IMR-90 (cell line): ENCODE data around the gene NAPSA. TPM values are rescaled to one million over a fixed set of nuclear protein-coding genes. Genes with fewer than 3 reads are reported as not detected.

Experiments
- ATAC-seq: fragments of 200-7000 bp; cut with Tn5 transposase; 2 replicates; pipeline ENCODE4 v1.9.1; 2020; ENCODE audit warnings: low read depth, mild to moderate bottlenecking, moderate library complexity
- BruUV-seq: library from RNA; stranded (reverse); fragments of 400-500 nt; replicated peaks from 2 replicates; lab custom pipeline; 2021; lab: Mats Ljungman, UMichigan
- CTCF ChIA-PET: fragments of 300-600 bp; formaldehyde crosslinking; extraction: SDS; loops from one replicate; lab custom pipeline; 2021; ENCODE audit warnings: antibody characterized with exemption; lab: Yijun Ruan, JAX
- POLR2A ChIA-PET: fragments of 300-600 bp; sonication (Branson Sonifier 250); formaldehyde crosslinking; loops from one replicate; lab custom pipeline; 2022; ENCODE audit warnings: antibody characterized with exemption; ENCODE audit not compliant: unreplicated experiment; lab: Charles Lee
- DNase-seq: peaks from one replicate; pipeline ENCODE4 v3.0.0; 2013
- H2AFZ ChIP-seq: replicated peaks from 2 replicates; pipeline ENCODE3; 2013; ENCODE audit warnings: low read length, mild to moderate bottlenecking; ENCODE audit not compliant: poor library complexity
- H2AK5ac ChIP-seq: 2 replicates; pipeline ENCODE4 v1.6.1; 2013; ENCODE audit warnings: low read depth, low read length, inconsistent platforms
- H2AK9ac ChIP-seq: replicated peaks from 2 replicates; pipeline ENCODE3; 2013; ENCODE audit warnings: mild to moderate bottlenecking, low read depth, low read length, moderate library complexity; ENCODE audit not compliant: poor library complexity
- H2BK120ac ChIP-seq: 2 replicates; pipeline ENCODE4 v1.6.1; 2013; ENCODE audit warnings: low read depth, low read length, inconsistent platforms
- H2BK15ac ChIP-seq: 3 replicates; pipeline ENCODE4 v1.6.1; 2013; ENCODE audit warnings: low read depth, low read length, inconsistent platforms
- H2BK20ac ChIP-seq: 2 replicates; pipeline ENCODE4 v1.6.1; 2013; ENCODE audit warnings: low read depth, mild to moderate bottlenecking, inconsistent platforms, low read length, moderate library complexity
- H2BK5ac ChIP-seq: 2 replicates; pipeline ENCODE4 v1.6.1; 2013; ENCODE audit warnings: mild to moderate bottlenecking, low read depth, low read length, inconsistent platforms; ENCODE audit not compliant: poor library complexity, severe bottlenecking
- H3K14ac ChIP-seq: replicated peaks from 2 replicates; pipeline ENCODE4 v1.6.1; 2013; ENCODE audit warnings: low read depth, low read length, inconsistent platforms
- H3K18ac ChIP-seq: 2 replicates; pipeline ENCODE4 v1.6.1; 2013; ENCODE audit warnings: low read depth, low read length, control low read depth
- H3K23ac ChIP-seq: 2 replicates; pipeline ENCODE4 v1.6.1; 2013; ENCODE audit warnings: low read depth, low read length, inconsistent platforms
- H3K27ac ChIP-seq: 2 replicates; pipeline ENCODE4 v1.5.1; 2013; ENCODE audit warnings: mild to moderate bottlenecking, control low read depth, low read length; ENCODE audit not compliant: insufficient read depth
- H3K27me3 ChIP-seq: 2 replicates; pipeline ENCODE4 v1.6.1; 2013; ENCODE audit warnings: low read length; ENCODE audit not compliant: control insufficient read depth, insufficient read depth
- H3K36me3 ChIP-seq: 2 replicates; pipeline ENCODE4 v1.6.1; 2013; ENCODE audit warnings: low read length, mixed read lengths; ENCODE audit not compliant: control insufficient read depth, insufficient read depth
- H3K4ac ChIP-seq: 2 replicates; pipeline ENCODE4 v1.6.1; 2013; ENCODE audit warnings: low read depth, low read length, inconsistent platforms
- H3K4me1 ChIP-seq: 2 replicates; pipeline ENCODE4 v1.6.1; 2013; ENCODE audit warnings: low read length, mixed read lengths; ENCODE audit not compliant: control insufficient read depth, insufficient read depth
- H3K4me2 ChIP-seq: 2 replicates; pipeline ENCODE4 v1.6.1; 2013; ENCODE audit warnings: low read depth, mild to moderate bottlenecking, control low read depth, low read length, moderate library complexity
- H3K4me3 ChIP-seq: 2 replicates; pipeline ENCODE4 v1.5.1; 2013; ENCODE audit warnings: low read depth, mild to moderate bottlenecking, control low read depth, low read length, moderate library complexity; ENCODE audit not compliant: insufficient read depth
- H3K56ac ChIP-seq: 2 replicates; pipeline ENCODE4 v1.6.1; 2013; ENCODE audit warnings: low read length, inconsistent platforms; ENCODE audit not compliant: insufficient read depth; ENCODE audit errors: extremely low read depth
- H3K79me1 ChIP-seq, 2 experiments: 2 replicates each; pipeline ENCODE4 v1.6.1; 2013; ENCODE audit warnings: low read length in 2 of 2, inconsistent platforms in 1 of 2, low read depth in 1 of 2
- H3K9ac ChIP-seq: 2 replicates; pipeline ENCODE4 v1.6.1; 2013; ENCODE audit warnings: low read depth, low read length, control low read depth
- H3K9me1 ChIP-seq: 2 replicates; pipeline ENCODE4 v1.6.1; 2013; ENCODE audit warnings: low read length, inconsistent platforms; ENCODE audit not compliant: insufficient read depth
- H3K9me3 ChIP-seq: 2 replicates; pipeline ENCODE4 v1.6.1; 2013; ENCODE audit warnings: low read length; ENCODE audit not compliant: control insufficient read depth, insufficient read depth
- H4K20me1 ChIP-seq: 2 replicates; pipeline ENCODE4 v1.6.1; 2013; ENCODE audit warnings: low read length, inconsistent platforms; ENCODE audit not compliant: insufficient read depth
- H4K5ac ChIP-seq: 2 replicates; pipeline ENCODE4 v1.6.1; 2013; ENCODE audit warnings: mild to moderate bottlenecking, low read depth, low read length, control low read depth
- H4K8ac ChIP-seq, 2 experiments: 2 replicates each; pipeline ENCODE4 v1.6.1; 2013; ENCODE audit warnings: low read depth in 2 of 2, low read length in 2 of 2, control low read depth in 1 of 2, inconsistent platforms in 1 of 2
- H4K91ac ChIP-seq: 2 replicates; pipeline ENCODE4 v1.6.1; 2013; ENCODE audit warnings: low read depth, low read length, inconsistent platforms; ENCODE audit not compliant: insufficient read depth
- BHLHE40 ChIP-seq: fragments of 150-350 bp; IDR thresholded peaks from 2 replicates; pipeline ENCODE4 v1.6.1; 2016; ENCODE audit warnings: mild to moderate bottlenecking, low read depth, low read length
- CEBPB ChIP-seq: IDR thresholded peaks from 2 replicates; pipeline ENCODE4 v1.6.1; 2012; ENCODE audit warnings: low read depth, low read length, improper control_type of control experiment
- CHD1 ChIP-seq: IDR thresholded peaks from 2 replicates; pipeline ENCODE4 v1.6.1; 2012; ENCODE audit warnings: low read depth, low read length, improper control_type of control experiment
- CTCF ChIP-seq: conservative IDR thresholded peaks from 2 replicates; pipeline ENCODE4 v1.5.1; 2012; ENCODE audit warnings: mild to moderate bottlenecking, low read depth, low read length, improper control_type of control experiment
- FOS ChIP-seq: fragments of 150-350 bp; IDR thresholded peaks from 2 replicates; pipeline ENCODE4 v1.6.1; 2016; ENCODE audit warnings: low read depth, low read length
- MAFK ChIP-seq: IDR thresholded peaks from 2 replicates; pipeline ENCODE4 v1.6.1; 2012; ENCODE audit warnings: low read depth, low read length, improper control_type of control experiment
- MAZ ChIP-seq: IDR thresholded peaks from 2 replicates; pipeline ENCODE4 v1.6.1; 2012; ENCODE audit warnings: low read depth, mild to moderate bottlenecking, low read length, improper control_type of control experiment, moderate library complexity, borderline replicate concordance
- MXI1 ChIP-seq: IDR thresholded peaks from 2 replicates; pipeline ENCODE4 v1.6.1; 2012; ENCODE audit warnings: low read depth, mild to moderate bottlenecking, low read length, moderate library complexity, borderline replicate concordance
- NFE2L2 ChIP-seq: fragments of 150-350 bp; IDR thresholded peaks from 2 replicates; pipeline ENCODE4 v1.6.1; 2016; ENCODE audit warnings: low read depth, mild to moderate bottlenecking, low read length
- POLR2A ChIP-seq: IDR thresholded peaks from 2 replicates; pipeline ENCODE4 v1.6.1; 2012; ENCODE audit warnings: mild to moderate bottlenecking, low read depth, low read length
- RAD21 ChIP-seq: IDR thresholded peaks from 2 replicates; pipeline ENCODE4 v1.6.1; 2012; ENCODE audit warnings: low read length, improper control_type of control experiment
- RCOR1 ChIP-seq: IDR thresholded peaks from 2 replicates; pipeline ENCODE4 v1.6.1; 2012; ENCODE audit warnings: mild to moderate bottlenecking, low read length, improper control_type of control experiment; ENCODE audit not compliant: insufficient replicate concordance
- RFX5 ChIP-seq: IDR thresholded peaks from 2 replicates; pipeline ENCODE4 v1.8.0; 2012; ENCODE audit warnings: low read depth, mild to moderate bottlenecking, low read length, moderate library complexity
- SMC3 ChIP-seq: fragments of 150-350 bp; IDR thresholded peaks from 2 replicates; pipeline ENCODE4 v1.6.1; 2016; ENCODE audit warnings: low read depth, mild to moderate bottlenecking, antibody characterized with exemption, low read length, moderate library complexity
- WGBS, 2 experiments: methylation state at CpG; one replicate each; pipeline versions ENCODE4 v1.1.5 to v1.1.7; 2013; ENCODE audit warnings: missing lambda C conversion rate in 2 of 2; ENCODE audit not compliant: insufficient read length in 1 of 2; ENCODE audit errors: extremely low coverage in 2 of 2; 5-methylcytosine and 5-hydroxymethylcytosine counted together
- dilution Hi-C: fragments of 300-500 bp; cut with HindIII; formaldehyde crosslinking; loops from one replicate; pipeline ENCODE4 v1.14.3; 2018; ENCODE audit warnings: low sequenced_read_pairs; ENCODE audit not compliant: unreplicated experiment
- in situ Hi-C: fragments of 300-500 bp; cut with MboI; formaldehyde crosslinking; loops from 3 replicates; pipeline ENCODE4 v1.14.3; 2019; ENCODE audit warnings: low sequenced_read_pairs, inconsistent platforms, mixed read lengths
- intact Hi-C: fragments of 100-400 bp; cut with micrococcal nuclease; formaldehyde crosslinking; loops from 2 replicates; pipeline ENCODE4 v1.10.0; 2022
- polyA plus RNA-seq, 3 experiments: library from polyadenylated mRNA; depleted of rRNA; stranded (reverse); fragments of >200 nt; gene quantifications; 2 replicates each; pipeline ENCODE4 v1.2.3, GENCODE V29; 2012; ENCODE audit warnings: low replicate concordance in 1 of 3
- total RNA-seq: library from RNA; depleted of rRNA; stranded (reverse); fragments of >200 nt; gene quantifications from 2 replicates; pipeline ENCODE4 v1.2.3, GENCODE V29; 2012
- TF ChIP-seq, protein P1 (sequence below): fragments of 150-350 bp; IDR thresholded peaks from 2 replicates; pipeline ENCODE4 v1.6.1; 2017; ENCODE audit warnings: mild to moderate bottlenecking, antibody characterized with exemption, low read length, low read depth
- TF ChIP-seq, protein P2 (sequence below): fragments of 150-350 bp; IDR thresholded peaks from 2 replicates; pipeline ENCODE4 v1.6.1; 2016; ENCODE audit warnings: low read depth, mild to moderate bottlenecking, low read length, moderate library complexity, borderline replicate concordance

NAPSA gene
- total and polyA plus RNA-seq, 2 of the 4 experiments (the other 2 are of a cell fraction): 0.39 TPM; not detected in 1

DNA sequence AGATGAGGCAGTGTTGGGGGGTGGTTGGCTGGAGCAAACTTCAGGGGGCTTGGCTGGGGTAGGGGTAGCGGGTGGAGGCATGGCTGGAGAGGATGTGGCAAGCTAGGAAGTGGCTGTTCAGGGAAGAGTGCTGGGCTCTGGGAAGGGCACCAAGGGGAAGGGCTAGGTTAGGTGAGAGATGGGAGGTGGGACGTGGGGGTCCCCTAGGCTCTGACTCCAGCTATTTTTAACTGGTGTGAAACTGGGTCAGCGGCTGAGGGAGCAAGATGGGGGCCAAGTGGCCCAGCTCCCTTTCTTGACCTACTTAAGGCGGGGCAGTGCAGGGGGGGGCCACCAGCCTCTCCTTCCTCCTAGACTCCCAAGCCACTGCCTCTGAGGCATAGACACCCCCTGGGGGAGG lies 43.6 kb downstream of the NAPSA start:
- dilution Hi-C loops (no loop called here), intact Hi-C loops (no loop called here), in situ Hi-C loops (no loop called here)
- no peak overlapping the region for H4K8ac ChIP-seq
- ATAC-seq: no peak
- no peak overlapping the region for H3K23ac ChIP-seq
- H3K4ac ChIP-seq: no peak overlapping the region
- H3K27me3 ChIP-seq: peaks cover 2% of the 10 kb centered on the region
- H3K4me3 ChIP-seq: no peak overlapping the region
- H3K79me1 ChIP-seq: no peaks in the 10 kb centered on the region
- H3K9me3 ChIP-seq: no peaks in the 10 kb centered on the region
- H3K36me3 ChIP-seq: no peaks in the 10 kb centered on the region
- H3K4me1 ChIP-seq: no peaks in the 10 kb centered on the region
- H2AK9ac ChIP-seq: no peak overlapping the region
- H2BK5ac ChIP-seq: no peak overlapping the region
- no peaks in the 10 kb centered on the region for H3K9me1 ChIP-seq
- no CpG with 5 or more reads among the region's 4 CpGs for WGBS, 2 experiments
- H2AK5ac ChIP-seq: no peak overlapping the region
- TF ChIP-seq RCOR1: no peak
- no peak for TF ChIP-seq MXI1
- TF ChIP-seq FOS: no peak
- TF ChIP-seq POLR2A: no peak
- TF ChIP-seq, protein P1, sequence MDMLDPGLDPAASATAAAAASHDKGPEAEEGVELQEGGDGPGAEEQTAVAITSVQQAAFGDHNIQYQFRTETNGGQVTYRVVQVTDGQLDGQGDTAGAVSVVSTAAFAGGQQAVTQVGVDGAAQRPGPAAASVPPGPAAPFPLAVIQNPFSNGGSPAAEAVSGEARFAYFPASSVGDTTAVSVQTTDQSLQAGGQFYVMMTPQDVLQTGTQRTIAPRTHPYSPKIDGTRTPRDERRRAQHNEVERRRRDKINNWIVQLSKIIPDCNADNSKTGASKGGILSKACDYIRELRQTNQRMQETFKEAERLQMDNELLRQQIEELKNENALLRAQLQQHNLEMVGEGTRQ: no peak
- no peak for TF ChIP-seq CHD1
- no peak for TF ChIP-seq BHLHE40
- no peak for TF ChIP-seq MAFK
- TF ChIP-seq RFX5: no peak
- TF ChIP-seq, protein P2, sequence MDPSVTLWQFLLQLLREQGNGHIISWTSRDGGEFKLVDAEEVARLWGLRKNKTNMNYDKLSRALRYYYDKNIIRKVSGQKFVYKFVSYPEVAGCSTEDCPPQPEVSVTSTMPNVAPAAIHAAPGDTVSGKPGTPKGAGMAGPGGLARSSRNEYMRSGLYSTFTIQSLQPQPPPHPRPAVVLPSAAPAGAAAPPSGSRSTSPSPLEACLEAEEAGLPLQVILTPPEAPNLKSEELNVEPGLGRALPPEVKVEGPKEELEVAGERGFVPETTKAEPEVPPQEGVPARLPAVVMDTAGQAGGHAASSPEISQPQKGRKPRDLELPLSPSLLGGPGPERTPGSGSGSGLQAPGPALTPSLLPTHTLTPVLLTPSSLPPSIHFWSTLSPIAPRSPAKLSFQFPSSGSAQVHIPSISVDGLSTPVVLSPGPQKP: no peak
- no peak for TF ChIP-seq CTCF
- no peak for TF ChIP-seq MAZ
- no peak for TF ChIP-seq NFE2L2
- no peak for TF ChIP-seq RAD21
- no peak for TF ChIP-seq CEBPB
- no peak for TF ChIP-seq SMC3
- H3K14ac ChIP-seq: no peak overlapping the region
- H2BK120ac ChIP-seq: no peak overlapping the region
- H4K91ac ChIP-seq: no peak overlapping the region
- no peak overlapping the region for H3K27ac ChIP-seq
- H2AFZ ChIP-seq: no peak overlapping the region
- CTCF ChIA-PET: no interaction called here
- DNase-seq: no peak
- H3K4me2 ChIP-seq: no peak overlapping the region
- H2BK15ac ChIP-seq: no peak overlapping the region
- no peak overlapping the region for H3K18ac ChIP-seq
- POLR2A ChIA-PET: no interaction called here
- no TSS peak for BruUV-seq
- H4K5ac ChIP-seq: no peak overlapping the region
- H3K9ac ChIP-seq: no peak overlapping the region
- H4K20me1 ChIP-seq: no peaks in the 10 kb centered on the region
- no peak overlapping the region for H2BK20ac ChIP-seq
- H3K56ac ChIP-seq: no peak overlapping the region
